ENCODE data around the gene KCNQ5.

KCNQ5 gene

DNA sequence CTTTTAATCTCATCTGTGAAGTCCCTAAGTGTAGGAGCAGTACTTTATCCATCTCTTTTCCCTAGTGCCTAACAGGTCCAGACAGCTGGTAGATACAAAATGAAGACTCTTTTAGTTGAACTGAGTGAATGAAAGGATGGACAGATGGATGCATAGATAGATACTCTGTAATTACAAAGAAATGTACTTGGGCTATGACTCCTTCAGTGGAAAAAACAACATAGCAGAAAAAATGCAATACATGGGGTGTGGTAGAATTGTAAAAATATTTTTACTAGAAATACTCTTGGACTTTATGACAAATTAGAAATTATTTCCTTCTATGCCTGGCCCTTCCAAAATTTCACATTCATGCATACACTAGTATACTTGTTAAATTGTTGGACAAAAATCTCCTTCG is 29.3 kb downstream of the KCNQ5 start:
- no peaks in the 10 kb centered on the region for H3K27me3 ChIP-seq (ENCODE audit: insufficient read depth, low read length)
- no peaks in the 10 kb centered on the region for H3F3A ChIP-seq (ENCODE audit: insufficient read depth, low read length)
- TF ChIP-seq EZH2 (IDR thresholded peaks at IDR 0.05; ENCODE audit: borderline replicate concordance, low read length) = no peak
- TF ChIP-seq, protein P1, sequence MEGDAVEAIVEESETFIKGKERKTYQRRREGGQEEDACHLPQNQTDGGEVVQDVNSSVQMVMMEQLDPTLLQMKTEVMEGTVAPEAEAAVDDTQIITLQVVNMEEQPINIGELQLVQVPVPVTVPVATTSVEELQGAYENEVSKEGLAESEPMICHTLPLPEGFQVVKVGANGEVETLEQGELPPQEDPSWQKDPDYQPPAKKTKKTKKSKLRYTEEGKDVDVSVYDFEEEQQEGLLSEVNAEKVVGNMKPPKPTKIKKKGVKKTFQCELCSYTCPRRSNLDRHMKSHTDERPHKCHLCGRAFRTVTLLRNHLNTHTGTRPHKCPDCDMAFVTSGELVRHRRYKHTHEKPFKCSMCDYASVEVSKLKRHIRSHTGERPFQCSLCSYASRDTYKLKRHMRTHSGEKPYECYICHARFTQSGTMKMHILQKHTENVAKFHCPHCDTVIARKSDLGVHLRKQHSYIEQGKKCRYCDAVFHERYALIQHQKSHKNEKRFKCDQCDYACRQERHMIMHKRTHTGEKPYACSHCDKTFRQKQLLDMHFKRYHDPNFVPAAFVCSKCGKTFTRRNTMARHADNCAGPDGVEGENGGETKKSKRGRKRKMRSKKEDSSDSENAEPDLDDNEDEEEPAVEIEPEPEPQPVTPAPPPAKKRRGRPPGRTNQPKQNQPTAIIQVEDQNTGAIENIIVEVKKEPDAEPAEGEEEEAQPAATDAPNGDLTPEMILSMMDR (IDR thresholded peaks at IDR 0.05; ENCODE audit: low read length) = no peak
- no peaks in the 10 kb centered on the region for H3K9me2 ChIP-seq (ENCODE audit: low read depth, low read length)
- H3K27ac ChIP-seq (ENCODE audit: low read depth, low read length, poor library complexity, severe bottlenecking) = peak overlapping the region; percentile 4
- no peak overlapping the region for H3K9ac ChIP-seq (ENCODE audit: low read length)
- H3K9me3 ChIP-seq (ENCODE audit: low read length) = no peaks in the 10 kb centered on the region
- H3K4me2 ChIP-seq (ENCODE audit: low read length) = no peak overlapping the region
- no peaks in the 10 kb centered on the region for H4K20me1 ChIP-seq (ENCODE audit: insufficient read depth, low read length)
- H2AFZ ChIP-seq (ENCODE audit: low read length) = no peak overlapping the region
- peaks cover 72% of the 10 kb centered on the region for H3K79me2 ChIP-seq (ENCODE audit: insufficient read depth, low read length)
- no peak overlapping the region for H3K4me3 ChIP-seq (ENCODE audit: low read depth, low read length, poor library complexity, severe bottlenecking)
- H3K36me3 ChIP-seq (ENCODE audit: insufficient read depth, low read length) = peaks cover 9% of the 10 kb centered on the region; the same call in 1 of the 2 replicates
- H3K4me1 ChIP-seq (ENCODE audit: insufficient read depth, low read length, severe bottlenecking) = peaks cover 84% of the 10 kb centered on the region

DNA sequence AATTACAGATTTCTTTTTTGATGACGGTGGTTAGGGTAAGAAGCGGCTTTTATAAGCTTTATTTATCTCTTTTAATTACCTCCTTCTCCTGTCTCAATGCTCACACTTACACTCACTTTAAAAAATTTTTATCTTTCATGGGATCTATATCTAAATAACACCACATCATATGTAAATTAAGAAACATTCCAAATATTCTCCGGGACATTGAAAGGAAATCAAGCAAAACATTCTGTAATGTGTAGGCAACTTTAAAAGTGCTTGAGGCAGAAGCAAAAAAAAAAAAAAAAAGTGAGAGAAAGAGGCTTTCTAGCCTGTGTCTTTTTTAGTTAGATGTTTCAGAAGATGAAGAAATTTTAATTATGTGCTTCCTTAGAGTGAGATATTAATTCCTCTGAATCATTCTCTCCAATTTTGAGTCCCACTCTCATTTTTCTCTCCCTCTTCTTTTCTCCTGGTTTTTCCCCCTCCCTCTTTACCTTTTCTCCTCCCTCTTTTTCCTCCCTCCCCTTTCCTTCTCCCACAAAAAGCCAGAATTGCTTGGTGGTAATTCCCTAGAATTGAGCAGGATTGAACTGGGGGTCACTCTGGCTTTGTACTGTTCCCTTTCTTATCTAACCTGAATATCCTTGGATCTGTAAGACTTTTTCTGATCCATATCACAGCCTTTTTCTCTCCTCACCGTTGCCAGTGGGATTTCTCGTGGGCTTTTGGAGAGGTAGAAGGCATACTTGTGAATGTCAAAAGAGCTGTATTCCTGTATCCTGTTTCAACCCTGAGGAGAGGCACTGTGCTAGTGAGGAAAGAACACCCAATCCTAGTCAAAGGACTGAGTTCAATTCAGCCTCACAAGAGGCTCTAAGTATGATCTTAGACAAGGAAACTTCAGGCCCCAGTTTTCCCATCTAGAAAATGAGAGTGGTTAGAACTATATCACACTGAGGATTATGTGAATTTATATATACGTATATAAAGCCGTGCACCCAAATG is 30.4 kb downstream of the KCNQ5 start:
- H3K9me3 ChIP-seq (ENCODE audit: low read length) = no peaks in the 10 kb centered on the region
- peaks cover 74% of the 10 kb centered on the region for H3K79me2 ChIP-seq (ENCODE audit: insufficient read depth, low read length)
- TF ChIP-seq, protein P1 (IDR thresholded peaks at IDR 0.05; ENCODE audit: low read length) = no peak
- TF ChIP-seq EZH2 (IDR thresholded peaks at IDR 0.05; ENCODE audit: borderline replicate concordance, low read length) = no peak
- H3K9me2 ChIP-seq (ENCODE audit: low read depth, low read length) = no peaks in the 10 kb centered on the region
- H3K4me2 ChIP-seq (ENCODE audit: low read length) = peak overlapping the region; percentile 51
- peak overlapping the region; percentile 74 for H3K27ac ChIP-seq (ENCODE audit: low read depth, low read length, poor library complexity, severe bottlenecking)
- no peaks in the 10 kb centered on the region for H4K20me1 ChIP-seq (ENCODE audit: insufficient read depth, low read length)
- peaks cover 76% of the 10 kb centered on the region for H3K4me1 ChIP-seq (ENCODE audit: insufficient read depth, low read length, severe bottlenecking)
- no peak overlapping the region for H2AFZ ChIP-seq (ENCODE audit: low read length)
- H3K36me3 ChIP-seq (ENCODE audit: insufficient read depth, low read length) = peaks cover 9% of the 10 kb centered on the region; the same call in 1 of the 2 replicates
- H3K9ac ChIP-seq (ENCODE audit: low read length) = peak overlapping the region; percentile 32; the same call in 1 of the 2 replicates
- no peaks in the 10 kb centered on the region for H3F3A ChIP-seq (ENCODE audit: insufficient read depth, low read length)
- no peaks in the 10 kb centered on the region for H3K27me3 ChIP-seq (ENCODE audit: insufficient read depth, low read length)
- peak overlapping the region; percentile 2 for H3K4me3 ChIP-seq (ENCODE audit: low read depth, low read length, poor library complexity, severe bottlenecking)

DNA sequence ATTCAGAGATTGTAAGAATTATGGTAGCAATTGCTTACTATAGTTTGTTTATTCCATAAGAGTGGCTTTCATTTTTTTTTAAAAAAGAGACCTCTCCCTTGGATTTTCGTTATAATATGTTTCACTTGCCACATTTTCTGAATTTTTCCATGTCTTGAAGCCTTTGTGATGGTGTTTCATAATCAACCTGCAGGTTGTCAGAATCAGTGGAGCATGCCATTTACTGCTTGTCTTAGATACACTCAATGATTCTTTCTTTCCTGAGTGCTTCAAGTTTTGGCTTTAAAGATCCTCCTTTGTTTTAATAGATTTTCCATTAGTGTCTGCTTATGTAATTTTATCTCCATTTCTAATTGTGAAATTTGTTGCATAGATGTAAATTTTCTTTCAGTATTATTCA is 31.2 kb downstream of the KCNQ5 start:
- Histone ChIP-seq H3K4me3 (ENCODE audit: low read depth, low read length, poor library complexity, severe bottlenecking) (peak overlapping the region; percentile 2), H2AFZ (ENCODE audit: low read length) (no peak overlapping the region), H3F3A (ENCODE audit: insufficient read depth, low read length) (no peaks in the 10 kb centered on the region), H3K36me3 (ENCODE audit: insufficient read depth, low read length) (peaks cover 9% of the 10 kb centered on the region; the same call in 1 of the 2 replicates), H3K9me3 (ENCODE audit: low read length) (no peaks in the 10 kb centered on the region), H3K27ac (ENCODE audit: low read depth, low read length, poor library complexity, severe bottlenecking) (peak overlapping the region; percentile 74), H3K27me3 (ENCODE audit: insufficient read depth, low read length) (no peaks in the 10 kb centered on the region), H3K4me2 (ENCODE audit: low read length) (peak overlapping the region; percentile 51), H3K9ac (ENCODE audit: low read length) (no peak overlapping the region), H3K79me2 (ENCODE audit: insufficient read depth, low read length) (peaks cover 81% of the 10 kb centered on the region), H3K9me2 (ENCODE audit: low read depth, low read length) (no peaks in the 10 kb centered on the region), H4K20me1 (ENCODE audit: insufficient read depth, low read length) (no peaks in the 10 kb centered on the region), H3K4me1 (ENCODE audit: insufficient read depth, low read length, severe bottlenecking) (peaks cover 68% of the 10 kb centered on the region)
- no peak for TF ChIP-seq EZH2 (IDR thresholded peaks at IDR 0.05; ENCODE audit: borderline replicate concordance, low read length)
- TF ChIP-seq, protein P1 (IDR thresholded peaks at IDR 0.05; ENCODE audit: low read length) = no peak
